DND-41 (cell line): ENCODE results near the gene SND1.

Experiments
- EZH2 ChIP-seq: IDR thresholded peaks from 3 replicates; pipeline ENCODE4 v1.6.1; 2012; ENCODE audit warnings: borderline replicate concordance, low read depth, mild to moderate bottlenecking, moderate library complexity, low read length, inconsistent platforms; ENCODE audit not compliant: severe bottlenecking
- TF ChIP-seq, protein P1 (sequence below): IDR thresholded peaks from 2 replicates; pipeline ENCODE4 v1.5.1; 2012; ENCODE audit warnings: borderline replicate concordance, low read length, moderate library complexity, mild to moderate bottlenecking; ENCODE audit not compliant: poor library complexity, severe bottlenecking; ENCODE audit errors: extremely low read depth

DNA sequence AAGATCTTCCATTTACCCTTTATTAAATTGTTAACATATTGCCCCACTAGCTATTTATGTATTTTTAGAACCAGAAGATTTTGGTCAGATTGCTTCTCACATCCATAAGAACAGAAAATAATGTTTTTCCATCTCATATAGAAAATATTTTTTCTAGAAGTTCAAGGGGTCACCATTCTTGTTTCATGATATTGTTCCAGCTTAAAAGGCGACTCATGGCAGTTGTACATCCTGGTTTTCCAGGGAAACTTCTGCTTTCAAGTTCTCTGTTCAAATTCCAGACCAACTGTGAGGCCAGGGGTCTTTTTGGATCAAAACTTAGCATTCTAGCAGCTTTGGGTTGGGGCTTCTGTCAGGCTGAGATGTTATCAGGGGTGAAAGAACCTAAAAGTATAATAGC lies 294.9 kb downstream of the SND1 start:
- TF ChIP-seq, protein P1, sequence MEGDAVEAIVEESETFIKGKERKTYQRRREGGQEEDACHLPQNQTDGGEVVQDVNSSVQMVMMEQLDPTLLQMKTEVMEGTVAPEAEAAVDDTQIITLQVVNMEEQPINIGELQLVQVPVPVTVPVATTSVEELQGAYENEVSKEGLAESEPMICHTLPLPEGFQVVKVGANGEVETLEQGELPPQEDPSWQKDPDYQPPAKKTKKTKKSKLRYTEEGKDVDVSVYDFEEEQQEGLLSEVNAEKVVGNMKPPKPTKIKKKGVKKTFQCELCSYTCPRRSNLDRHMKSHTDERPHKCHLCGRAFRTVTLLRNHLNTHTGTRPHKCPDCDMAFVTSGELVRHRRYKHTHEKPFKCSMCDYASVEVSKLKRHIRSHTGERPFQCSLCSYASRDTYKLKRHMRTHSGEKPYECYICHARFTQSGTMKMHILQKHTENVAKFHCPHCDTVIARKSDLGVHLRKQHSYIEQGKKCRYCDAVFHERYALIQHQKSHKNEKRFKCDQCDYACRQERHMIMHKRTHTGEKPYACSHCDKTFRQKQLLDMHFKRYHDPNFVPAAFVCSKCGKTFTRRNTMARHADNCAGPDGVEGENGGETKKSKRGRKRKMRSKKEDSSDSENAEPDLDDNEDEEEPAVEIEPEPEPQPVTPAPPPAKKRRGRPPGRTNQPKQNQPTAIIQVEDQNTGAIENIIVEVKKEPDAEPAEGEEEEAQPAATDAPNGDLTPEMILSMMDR: no peak
- no peak for TF ChIP-seq EZH2
